ENCODE measurements around the gene SPACDR.

- TF ChIP-seq CTCF (IDR thresholded peaks at IDR 0.05): no peak
- TF ChIP-seq POLR2A (IDR thresholded peaks at IDR 0.05): no peak
These were observed 22.1 kb upstream of the SPACDR start for GRCh38 chr7:100486111-100486636.
